A204.1 (cell line): ENCODE results near the gene AMOT.
"Not testable (repeated sequence)": the region's sequence is repeated elsewhere in the genome, so short reads cannot be mapped to it uniquely, and the experiment has no call there.

Experiments
- FAIRE-seq: peaks from 2 replicates; lab custom pipeline; 2012; peaks lifted over from hg19 to GRCh38; lab: Jason Lieb, UNC

Gene AMOT, protein sequence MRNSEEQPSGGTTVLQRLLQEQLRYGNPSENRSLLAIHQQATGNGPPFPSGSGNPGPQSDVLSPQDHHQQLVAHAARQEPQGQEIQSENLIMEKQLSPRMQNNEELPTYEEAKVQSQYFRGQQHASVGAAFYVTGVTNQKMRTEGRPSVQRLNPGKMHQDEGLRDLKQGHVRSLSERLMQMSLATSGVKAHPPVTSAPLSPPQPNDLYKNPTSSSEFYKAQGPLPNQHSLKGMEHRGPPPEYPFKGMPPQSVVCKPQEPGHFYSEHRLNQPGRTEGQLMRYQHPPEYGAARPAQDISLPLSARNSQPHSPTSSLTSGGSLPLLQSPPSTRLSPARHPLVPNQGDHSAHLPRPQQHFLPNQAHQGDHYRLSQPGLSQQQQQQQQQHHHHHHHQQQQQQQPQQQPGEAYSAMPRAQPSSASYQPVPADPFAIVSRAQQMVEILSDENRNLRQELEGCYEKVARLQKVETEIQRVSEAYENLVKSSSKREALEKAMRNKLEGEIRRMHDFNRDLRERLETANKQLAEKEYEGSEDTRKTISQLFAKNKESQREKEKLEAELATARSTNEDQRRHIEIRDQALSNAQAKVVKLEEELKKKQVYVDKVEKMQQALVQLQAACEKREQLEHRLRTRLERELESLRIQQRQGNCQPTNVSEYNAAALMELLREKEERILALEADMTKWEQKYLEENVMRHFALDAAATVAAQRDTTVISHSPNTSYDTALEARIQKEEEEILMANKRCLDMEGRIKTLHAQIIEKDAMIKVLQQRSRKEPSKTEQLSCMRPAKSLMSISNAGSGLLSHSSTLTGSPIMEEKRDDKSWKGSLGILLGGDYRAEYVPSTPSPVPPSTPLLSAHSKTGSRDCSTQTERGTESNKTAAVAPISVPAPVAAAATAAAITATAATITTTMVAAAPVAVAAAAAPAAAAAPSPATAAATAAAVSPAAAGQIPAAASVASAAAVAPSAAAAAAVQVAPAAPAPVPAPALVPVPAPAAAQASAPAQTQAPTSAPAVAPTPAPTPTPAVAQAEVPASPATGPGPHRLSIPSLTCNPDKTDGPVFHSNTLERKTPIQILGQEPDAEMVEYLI

DNA sequence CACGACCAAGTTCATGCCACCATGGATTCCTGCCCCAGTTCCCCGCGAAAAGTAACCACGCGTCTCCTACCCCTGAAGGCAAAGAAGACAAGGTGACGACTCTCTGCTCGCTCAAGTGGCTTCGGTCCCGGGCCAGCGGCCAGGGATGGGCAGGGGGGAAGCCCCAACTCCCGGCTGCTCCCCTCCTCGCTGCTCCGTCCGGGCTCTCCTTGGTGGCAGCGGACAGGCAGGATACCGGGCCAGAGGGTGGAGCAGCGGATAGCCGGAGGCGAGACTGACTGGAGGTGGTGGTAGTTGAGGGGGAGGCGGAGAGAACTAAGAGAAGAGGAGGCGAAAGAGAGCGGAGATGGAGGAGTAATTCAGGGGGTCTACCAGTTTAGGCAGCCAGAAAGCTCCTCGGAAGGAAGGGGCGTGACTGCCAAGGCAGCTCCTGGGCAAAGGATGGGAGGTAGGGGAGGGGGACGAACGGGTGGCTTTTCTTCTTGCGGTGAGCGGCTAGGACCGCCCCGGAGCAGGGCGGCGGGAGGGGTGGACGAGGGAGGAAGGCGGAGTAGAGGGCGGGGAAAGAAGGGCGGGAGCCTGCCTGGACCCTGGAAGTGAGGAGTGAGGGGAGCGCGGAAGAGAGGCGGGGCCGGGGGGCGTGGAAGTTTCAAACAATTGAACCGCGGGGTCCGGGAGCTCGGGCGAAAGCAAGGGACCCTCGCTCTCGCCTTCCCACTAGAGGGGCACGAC is at the start of gene AMOT:
Gene AMOT, minus strand, starts transcription at position 450 of the 732 bp plus-strand sequence. CDS start 17,705 bp downstream, outside the sequence.
- no peak for FAIRE-seq

DNA sequence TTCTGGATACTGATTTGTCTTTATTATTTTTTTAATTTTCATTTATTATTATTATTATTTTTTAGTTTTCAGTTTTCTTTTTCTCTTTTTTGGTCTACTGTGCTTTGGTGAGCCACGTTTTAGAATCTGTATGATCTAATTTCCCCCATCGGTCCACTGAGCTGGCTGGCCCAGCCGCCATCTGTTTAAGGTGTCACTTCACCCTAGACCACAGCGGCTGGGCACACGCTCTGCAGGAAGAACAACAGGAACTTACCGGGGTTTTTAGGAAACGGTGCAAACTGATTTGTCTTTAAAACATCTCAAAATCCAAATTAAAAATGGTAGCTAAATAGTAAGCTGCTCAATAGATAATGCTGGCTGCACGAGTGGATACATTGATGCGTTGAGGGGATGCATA is 48.8 kb upstream of the AMOT start:
- no peak for FAIRE-seq

DNA sequence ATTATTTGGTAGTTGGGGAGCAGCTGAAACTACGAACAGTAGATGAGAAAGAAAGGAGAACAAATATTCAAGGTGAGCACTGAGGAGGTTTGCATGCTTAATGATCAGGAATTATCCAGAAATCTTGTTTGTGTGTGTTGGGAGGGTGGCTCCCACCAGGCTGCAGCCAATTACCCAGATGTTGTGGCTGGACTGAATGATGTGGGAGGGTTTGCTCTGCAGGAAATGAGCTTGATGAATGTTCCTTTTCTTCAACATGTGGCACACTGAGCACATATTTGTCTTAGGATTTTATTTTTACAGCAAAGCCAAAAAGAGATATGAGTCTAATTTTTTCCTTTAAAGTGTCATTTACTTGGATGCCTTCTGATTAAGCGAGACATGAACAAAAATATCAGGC is 48.3 kb upstream of the AMOT start:
- FAIRE-seq, result no peak

DNA sequence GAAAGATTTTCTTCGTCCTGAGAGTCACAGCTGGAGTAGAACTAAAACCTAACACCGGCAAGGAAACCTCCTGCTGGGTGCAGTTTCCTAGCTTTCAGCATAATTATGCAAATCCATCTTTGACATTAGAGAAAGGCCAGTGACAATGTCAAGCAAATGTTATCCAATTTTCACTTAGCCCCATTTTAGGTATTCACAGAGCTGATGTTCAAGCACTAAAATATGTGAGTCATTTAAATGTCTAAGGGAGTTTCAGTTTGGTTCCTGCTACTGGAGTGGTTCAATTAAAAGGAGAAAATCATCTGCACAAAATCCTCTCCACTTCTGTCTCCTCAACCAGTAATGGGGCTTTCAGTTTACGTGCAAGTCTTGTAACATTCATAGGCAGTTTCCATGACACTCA is 37.1 kb upstream of the AMOT start:
- no peak for FAIRE-seq

DNA sequence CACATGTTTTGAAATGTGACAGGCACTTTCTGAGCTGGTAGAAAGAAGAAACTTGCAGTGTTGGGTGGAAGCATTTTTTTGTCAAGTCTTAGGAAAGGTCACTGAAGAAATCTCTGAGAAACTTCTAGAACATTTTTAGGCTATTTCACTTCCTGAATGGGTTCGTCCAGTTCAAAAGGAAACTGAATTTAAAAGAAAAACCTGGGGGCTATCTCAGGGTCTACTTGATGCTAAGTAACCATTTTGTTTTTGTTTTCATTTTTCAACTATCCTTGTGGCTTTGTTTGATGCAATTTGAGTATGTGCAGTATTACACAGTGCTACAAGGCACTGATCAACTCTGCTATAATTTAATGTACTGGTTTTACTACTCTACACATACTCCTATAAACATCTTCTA is 34.0 kb upstream of the AMOT start:
- FAIRE-seq, result no peak

DNA sequence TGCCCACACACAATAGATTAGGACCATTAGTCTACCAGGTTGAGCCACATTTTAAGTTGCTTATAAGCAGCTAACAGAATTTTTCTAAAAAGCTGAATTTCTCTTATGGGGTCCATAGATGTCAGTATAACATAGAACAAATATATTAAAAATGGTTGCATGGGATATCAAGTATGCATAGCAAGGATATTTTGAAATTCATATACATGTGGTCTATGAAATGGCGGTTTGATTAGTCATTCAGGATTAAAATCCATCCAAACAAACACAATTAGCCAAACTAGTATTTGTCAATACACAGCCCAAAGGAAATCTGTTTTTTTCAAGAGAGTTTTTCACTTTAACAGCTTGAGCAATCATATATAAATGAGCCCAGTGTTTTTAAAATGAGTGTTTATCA is 33.5 kb upstream of the AMOT start:
- FAIRE-seq, result peak; percentile 78

DNA sequence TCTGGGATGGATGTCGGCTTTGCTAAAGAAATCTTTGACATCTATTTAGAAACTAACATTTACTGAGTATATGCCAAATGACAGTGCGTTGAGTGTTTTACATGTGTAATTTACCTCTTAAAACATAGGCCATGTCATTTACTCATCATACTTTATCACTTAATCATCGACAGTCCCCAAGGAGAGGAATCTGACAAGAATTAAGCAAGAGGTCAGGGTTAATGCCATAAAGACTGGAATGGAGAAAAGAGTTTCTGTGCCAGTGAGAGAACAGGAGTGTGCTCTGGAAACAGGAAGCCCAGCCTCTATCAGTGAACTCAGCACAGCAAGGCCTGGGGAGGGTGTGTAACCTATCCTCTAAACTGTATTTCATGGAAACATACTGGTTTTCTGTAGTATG is 28.0 kb upstream of the AMOT start:
- FAIRE-seq, result no peak

DNA sequence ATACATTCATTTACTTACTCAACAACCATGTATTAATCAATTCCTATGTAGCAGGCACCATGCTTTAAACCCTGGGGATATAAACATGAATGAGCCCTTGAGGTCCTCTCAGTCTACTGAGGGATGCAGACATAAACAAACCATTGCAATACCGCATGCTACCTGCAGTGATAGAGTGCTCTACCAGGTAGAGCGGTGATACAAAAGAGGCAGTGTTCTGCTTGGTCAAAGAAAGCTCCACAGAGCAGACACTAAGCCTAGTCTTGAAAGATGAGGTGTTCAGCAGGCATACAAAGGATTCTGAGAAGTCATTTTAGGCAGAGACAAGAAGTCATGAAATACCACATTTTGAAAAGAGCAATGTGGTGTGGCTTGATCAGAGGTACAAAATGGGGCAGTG is 26.9 kb upstream of the AMOT start:
- no peak for FAIRE-seq

DNA sequence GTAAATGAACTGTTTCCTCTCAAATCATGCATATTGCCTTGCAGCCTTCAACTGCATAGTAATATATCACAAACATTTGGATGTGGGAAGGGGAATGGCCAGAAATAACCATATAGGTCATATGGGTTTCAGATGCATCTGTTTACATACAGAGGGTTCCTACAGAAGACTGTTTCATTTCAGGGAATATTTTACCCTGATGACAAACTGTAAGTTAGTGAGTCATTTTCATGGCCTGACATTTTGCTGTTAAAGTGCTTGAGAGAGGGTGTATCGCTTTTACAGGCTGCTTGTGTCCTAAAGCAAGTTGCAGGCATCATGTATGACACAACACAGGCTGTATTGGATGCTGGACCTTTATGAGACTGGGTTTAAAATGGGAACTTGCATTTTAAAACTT is 25.5 kb upstream of the AMOT start:
- no peak for FAIRE-seq

DNA sequence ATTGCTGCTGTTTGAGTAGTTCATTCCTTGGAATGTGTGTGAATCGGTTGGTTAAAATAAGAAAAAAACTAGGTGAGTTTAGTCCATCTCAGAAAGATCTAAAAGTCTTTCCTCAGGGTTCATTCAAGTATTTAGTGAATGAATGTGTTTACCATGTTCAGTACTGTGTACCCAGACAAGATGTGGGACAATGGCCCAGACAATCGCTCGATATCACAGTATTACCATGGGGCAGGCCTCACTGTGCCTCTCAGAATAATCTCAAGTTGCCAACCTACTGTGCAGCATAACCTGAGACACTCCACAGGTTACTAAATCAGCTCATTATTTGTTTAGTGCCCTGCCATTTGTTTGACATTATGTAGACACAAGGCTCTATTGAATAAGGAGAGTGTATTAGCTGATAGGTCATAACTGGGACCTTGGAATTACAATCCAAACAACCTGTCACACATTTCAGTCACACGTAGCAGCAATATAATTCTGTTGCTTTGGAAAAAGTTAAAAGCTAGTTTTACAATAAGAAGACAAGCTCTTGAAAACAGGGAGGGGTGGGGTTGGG is 24.9 kb upstream of the AMOT start:
- FAIRE-seq, result no peak

DNA sequence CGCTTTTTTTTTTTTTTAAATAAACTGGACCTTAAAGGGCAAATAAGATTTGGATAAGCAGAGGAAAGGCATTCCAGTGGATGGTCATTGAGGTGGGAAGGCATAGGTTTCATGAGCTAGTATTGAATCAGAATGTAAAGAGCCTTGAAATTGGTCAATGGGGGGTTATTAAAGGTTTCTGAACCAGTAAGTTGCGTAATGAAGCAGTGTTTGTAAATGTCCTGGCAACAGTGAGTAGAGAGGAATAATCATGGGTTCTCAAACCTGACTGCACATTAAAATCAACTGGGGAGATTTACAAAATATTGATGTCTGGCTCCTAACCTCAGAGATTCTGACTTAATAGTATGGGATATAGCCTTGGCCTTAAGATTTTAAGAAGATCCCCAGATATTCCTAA is 23.2 kb upstream of the AMOT start:
- FAIRE-seq, result no peak

DNA sequence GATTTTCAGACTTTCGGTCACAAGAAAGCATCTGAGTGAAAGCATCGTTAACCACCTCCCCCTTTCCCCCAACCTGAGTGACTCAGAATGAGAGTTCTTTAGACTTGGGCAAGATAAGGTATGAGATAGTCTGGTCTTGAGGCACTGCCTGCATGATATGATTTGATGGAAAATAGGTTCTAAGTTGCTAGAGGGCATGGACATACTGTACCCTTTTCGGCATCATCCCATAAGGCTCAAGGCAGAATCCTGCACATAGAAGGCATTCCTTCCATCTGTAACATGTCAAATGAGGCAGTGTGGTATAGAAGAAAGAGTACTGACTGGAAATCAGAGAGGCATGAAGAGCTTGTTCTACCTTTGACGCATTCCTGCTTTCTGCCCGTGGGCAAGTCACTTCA is 16.8 kb upstream of the AMOT start:
- FAIRE-seq, result no peak

DNA sequence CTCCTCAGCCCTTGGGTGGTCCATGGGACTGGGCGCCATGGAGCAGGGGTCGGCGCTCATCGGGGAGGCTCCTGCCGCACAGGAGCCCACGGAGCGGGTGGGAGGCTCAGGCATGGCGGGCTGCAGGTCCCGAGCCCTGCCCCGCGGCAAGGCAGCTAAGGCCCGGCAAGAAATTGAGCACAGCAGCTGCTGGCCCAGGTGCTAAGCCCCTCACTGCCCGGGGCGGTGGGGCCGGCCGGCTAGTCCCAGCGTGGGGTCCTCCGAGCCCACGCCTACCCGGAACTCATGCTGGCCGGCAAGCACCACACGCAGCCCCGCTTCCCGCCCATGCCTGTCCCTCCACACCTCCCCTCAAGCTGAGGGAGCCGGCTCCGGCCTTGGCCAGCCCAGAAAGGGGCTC is 14.3 kb upstream of the AMOT start:
- FAIRE-seq, result not testable (repeated sequence)

DNA sequence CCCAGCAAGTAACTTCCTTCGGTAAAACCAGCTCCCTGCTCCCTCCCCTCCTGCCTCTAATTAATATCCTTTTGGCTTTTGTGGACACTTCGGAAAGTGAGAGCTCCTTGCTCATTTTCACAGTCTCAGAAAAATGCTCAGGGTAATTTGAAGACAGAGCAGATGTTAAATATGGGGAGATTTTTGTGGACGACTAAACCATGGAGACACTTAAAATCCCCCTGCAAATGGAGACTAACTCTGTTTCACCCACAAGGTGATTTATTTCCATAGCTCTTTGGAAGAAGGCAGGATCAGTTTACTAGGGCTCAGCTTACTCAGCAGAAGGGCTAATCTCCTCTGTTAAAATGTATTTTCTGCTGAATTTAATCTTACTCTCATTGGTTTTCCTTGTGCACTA is 12.2 kb upstream of the AMOT start:
- FAIRE-seq, result no peak

DNA sequence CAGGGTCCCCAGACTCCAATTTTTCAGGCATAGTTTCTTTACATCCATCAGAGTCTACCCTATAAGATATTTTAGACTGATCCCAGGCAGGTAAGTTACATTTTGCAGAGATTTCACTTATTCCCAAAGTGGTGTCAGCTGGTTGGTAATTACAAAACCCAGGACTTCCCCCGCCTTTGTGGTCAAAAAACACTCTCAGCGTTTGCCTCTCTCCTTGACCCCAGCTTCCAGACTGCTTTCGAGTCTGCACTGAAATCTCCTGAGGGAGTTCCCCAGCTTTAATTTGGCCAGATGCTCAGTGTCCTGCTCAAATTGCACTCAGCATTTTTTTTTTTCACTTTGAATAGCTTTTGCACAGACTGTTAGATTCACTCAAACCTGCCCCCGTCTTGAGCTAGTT is 11.2 kb upstream of the AMOT start:
- no peak for FAIRE-seq

DNA sequence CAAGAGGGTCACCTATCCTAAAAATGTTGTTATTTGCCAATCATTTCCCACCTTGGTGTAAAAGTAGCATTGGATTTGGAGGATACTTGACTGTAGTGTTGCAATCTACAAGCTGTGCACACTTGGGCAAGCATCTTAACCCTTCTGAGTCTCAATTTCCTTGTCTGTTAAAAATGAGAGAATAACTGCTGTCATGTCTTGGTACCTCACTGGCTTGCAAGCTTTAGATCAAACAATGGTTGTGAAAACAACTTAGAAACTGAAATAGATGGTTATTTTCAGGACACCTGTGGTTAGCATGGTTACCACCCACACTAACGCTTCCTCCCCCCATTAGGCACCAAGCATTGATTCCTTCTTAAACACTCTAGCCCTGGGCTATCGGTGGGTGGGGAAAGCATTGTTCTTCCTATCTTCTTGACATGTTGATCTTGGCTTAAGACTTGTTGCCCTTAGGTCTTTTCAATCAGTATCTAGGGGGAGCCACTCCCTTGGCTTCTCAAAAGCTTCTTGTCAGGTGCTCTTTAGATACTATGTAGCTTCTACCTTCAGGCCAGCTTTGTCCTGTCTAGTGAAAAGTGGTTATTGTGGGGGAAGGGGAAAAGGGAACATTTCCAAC is 10.6 kb upstream of the AMOT start:
- no peak for FAIRE-seq

DNA sequence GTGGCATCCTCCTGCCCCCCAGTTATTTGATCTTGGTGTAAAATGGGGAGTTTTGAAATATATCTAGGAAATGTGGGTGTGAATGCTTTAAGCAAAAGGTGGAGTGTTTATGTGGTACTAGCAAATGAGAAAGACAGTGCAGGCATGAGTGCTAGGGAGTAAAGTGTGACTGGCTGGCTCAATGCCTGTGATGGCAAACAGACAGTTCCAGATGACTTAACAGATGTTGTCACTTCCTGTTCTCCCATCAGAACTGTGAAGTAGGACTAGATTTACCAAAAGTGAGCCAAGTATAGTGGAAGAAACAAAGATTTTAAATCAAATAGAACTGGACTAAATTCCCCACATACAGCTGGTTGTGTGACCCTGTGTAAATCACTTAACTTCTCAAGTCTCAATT is 8.4 kb upstream of the AMOT start:
- no peak for FAIRE-seq

DNA sequence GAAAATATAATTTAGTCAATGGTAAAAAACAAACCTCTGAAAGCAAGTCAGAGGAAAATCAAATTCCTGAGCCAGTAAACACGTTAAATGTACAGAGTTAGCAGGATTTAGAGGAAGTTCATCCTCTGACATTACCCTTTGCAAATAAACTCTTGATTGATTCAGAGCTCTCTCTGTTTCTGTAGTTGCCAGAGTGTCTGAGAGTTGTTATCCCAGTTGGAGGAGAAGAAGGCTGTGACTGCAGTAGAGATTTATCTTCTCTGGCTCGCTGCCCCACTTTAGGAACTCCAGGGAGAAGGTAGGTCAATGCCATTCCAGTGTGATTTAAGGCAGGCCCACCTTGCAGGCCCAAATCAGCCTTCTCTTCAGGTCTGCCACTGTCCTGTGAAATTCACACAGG is 6.2 kb upstream of the AMOT start:
- FAIRE-seq, result no peak

DNA sequence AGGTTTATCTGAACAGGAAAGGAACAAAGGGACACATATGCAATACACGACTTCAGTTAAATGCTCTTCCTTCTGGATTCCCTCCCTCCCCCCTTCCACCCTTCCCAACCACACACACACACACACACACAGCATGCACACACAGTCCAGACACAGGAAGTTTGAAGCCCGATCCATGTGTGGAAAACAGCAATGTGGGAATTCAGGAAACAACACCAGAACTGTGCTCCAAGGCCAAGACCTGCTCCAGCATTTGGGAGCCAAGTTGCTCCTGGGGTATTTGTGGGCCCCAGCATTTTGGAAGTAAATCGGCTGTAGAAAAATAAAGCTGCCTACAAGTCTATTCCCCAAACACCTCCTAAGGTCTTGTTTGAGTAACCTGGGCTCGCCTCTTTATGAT is 5.6 kb upstream of the AMOT start:
- no peak for FAIRE-seq

DNA sequence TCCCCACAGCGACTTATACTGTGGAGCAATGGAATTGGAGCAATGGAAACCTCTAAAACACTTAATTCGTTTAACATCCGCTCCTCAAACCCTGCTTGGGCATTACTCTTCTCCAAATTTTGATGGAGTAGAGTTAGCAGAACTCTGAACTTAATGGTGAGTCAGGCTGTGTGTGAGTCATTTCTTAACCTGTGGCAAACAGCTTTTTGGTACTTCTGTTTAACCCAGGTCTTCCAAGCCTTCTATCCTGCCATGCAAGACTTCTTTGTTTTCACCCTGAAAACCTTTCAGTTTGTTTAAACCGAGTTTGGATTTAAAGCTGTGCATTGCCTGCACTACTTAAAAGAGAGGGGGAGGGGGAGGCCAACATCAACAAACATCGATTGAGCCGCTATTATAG is 3.6 kb upstream of the AMOT start:
- no peak for FAIRE-seq

DNA sequence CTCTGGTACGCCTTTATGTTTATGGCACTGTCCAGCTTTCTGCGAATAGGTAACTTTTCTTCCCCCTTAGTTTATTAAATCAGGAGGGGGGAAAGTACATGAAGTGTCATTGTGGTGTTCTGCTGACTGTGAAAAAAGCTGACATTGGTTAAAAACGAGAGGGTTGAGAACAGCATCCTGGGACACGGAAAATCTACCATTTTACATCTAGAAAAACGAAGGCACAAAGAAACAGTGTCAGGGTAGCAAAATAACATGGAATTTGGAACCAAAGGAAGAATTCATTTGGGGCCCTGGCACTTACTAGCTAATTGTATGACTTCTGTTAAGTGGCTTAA is 1.2 kb upstream of the AMOT start:
- FAIRE-seq, result no peak
